ENCODE results near the gene NEB. TPM values are rescaled to one million over a fixed set of nuclear protein-coding genes. Genes with fewer than 3 reads are reported as not detected.

NEB gene
- total RNA-seq, 4 donors from 2014 or later = 0.60 to 7.0 (median 1.4) TPM

DNA sequence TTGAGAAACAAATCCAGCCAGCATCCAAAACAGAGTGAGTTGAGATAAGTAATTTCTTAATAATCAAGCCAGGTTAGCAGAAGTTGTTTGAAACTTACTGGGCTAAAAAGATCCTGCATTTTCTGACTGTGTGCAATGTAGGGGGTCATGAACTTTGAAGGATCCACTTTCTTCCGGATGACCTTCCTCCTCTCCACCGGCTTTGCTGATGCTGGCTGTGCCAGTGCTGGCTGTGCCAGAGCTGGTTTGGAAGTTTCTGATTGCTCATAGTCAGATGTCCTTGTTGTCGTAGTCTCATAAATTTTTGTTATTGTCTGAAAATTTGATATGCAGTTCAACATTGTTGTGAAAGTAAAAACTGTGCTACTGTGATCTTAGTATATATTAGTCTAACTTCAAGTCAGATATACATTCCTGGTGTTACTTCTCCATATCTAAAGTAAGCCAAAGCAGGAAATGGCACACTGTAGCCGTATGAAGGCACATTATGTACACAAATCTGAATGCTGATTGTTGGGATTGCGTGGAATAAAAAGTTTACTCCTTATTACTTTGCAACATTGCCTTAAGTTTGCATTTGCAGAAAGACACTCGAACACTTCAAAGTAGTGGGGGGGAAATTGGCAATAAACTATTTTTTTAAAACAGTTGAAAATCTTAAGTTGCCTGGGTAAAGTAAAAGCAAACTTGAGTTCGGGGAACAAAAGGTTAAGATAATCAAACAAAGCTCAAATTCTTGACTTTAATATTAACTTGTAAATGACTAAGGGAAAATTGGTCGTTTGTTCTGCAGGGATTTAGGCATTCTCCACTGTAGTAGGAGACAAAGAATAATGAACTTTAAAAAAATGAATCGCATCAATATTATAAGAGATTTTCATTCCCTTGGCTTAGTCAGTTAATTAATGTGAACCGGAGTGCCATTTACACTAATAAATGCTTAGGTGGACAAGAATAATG lies 6.4 kb downstream of the NEB start:
- whole genome bisulfite sequencing, 2 donors (ENCODE audit: low coverage in 1 of 2) = 59 to 62% methylated on average over 10 of the region's 10 CpGs
- in situ Hi-C loops (cut with MboI; ENCODE audit: low pct_ligation_motif_present in 1 of 4, low pct_unique_long_range_greater_than_20kb in 1 of 4, low sequenced_read_pairs in 3 of 4) (no loop called here), intact Hi-C loops (cut with DNase I; ENCODE audit: low total_unique reads) (no loop called here)
- DNase-seq = no peak
- Histone ChIP-seq H3K27me3 (no peaks in the 10 kb centered on the region), H3K9me3 (no peaks in the 10 kb centered on the region), H3K27ac (no peak overlapping the region), H3K4me3 (no peak overlapping the region), H3K36me3 (no peaks in the 10 kb centered on the region), H3K4me1 (no peaks in the 10 kb centered on the region)
- TF ChIP-seq EP300 (IDR thresholded peaks at IDR 0.05; ENCODE audit: low read depth) = no peak
- TF ChIP-seq, protein P1, sequence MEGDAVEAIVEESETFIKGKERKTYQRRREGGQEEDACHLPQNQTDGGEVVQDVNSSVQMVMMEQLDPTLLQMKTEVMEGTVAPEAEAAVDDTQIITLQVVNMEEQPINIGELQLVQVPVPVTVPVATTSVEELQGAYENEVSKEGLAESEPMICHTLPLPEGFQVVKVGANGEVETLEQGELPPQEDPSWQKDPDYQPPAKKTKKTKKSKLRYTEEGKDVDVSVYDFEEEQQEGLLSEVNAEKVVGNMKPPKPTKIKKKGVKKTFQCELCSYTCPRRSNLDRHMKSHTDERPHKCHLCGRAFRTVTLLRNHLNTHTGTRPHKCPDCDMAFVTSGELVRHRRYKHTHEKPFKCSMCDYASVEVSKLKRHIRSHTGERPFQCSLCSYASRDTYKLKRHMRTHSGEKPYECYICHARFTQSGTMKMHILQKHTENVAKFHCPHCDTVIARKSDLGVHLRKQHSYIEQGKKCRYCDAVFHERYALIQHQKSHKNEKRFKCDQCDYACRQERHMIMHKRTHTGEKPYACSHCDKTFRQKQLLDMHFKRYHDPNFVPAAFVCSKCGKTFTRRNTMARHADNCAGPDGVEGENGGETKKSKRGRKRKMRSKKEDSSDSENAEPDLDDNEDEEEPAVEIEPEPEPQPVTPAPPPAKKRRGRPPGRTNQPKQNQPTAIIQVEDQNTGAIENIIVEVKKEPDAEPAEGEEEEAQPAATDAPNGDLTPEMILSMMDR (IDR thresholded peaks at IDR 0.05) = no peak
- TF ChIP-seq POLR2AphosphoS5 (IDR thresholded peaks at IDR 0.05) = no peak
- no peak for TF ChIP-seq POLR2A (IDR thresholded peaks at IDR 0.05)

DNA sequence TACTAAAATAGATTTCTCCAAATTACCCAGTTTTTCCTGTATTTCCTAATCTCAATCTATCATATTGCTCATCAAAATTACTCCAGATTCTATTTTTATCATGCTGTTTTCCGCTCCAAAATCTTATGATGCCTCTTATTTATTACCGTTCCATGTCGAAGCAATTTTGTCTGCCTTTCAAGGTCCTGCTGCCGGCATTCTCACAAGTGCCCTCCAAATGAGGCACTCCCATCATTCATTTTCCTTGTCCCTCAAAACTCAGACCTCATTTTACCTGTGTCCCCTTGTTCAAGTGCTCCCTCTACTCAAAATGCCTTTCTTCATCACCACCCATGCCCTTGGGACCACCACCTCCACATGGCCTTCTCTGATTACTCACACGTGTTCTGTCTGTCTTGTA lies 13.1 kb downstream of the NEB start:
- WGBS, 2 donors (ENCODE audit: low coverage in 1 of 2) = 85 to 91% methylated on average over 5 of the region's 5 CpGs
- TF ChIP-seq, protein P1 (IDR thresholded peaks at IDR 0.05) = no peak
- TF ChIP-seq POLR2A (IDR thresholded peaks at IDR 0.05) (no peak), POLR2AphosphoS5 (IDR thresholded peaks at IDR 0.05) (no peak), EP300 (IDR thresholded peaks at IDR 0.05; ENCODE audit: low read depth) (no peak)
- no peak for DNase-seq
- no peaks in the 10 kb centered on the region for H3K4me1 ChIP-seq
- no peak overlapping the region for H3K4me3 ChIP-seq
- in situ Hi-C loops (cut with MboI; ENCODE audit: low pct_ligation_motif_present in 1 of 4, low pct_unique_long_range_greater_than_20kb in 1 of 4, low sequenced_read_pairs in 3 of 4) (no loop called here), intact Hi-C loops (cut with DNase I; ENCODE audit: low total_unique reads) (no loop called here)
- H3K27ac ChIP-seq = no peak overlapping the region
- H3K27me3 ChIP-seq = no peaks in the 10 kb centered on the region
- H3K36me3 ChIP-seq = no peaks in the 10 kb centered on the region
- no peaks in the 10 kb centered on the region for H3K9me3 ChIP-seq

DNA sequence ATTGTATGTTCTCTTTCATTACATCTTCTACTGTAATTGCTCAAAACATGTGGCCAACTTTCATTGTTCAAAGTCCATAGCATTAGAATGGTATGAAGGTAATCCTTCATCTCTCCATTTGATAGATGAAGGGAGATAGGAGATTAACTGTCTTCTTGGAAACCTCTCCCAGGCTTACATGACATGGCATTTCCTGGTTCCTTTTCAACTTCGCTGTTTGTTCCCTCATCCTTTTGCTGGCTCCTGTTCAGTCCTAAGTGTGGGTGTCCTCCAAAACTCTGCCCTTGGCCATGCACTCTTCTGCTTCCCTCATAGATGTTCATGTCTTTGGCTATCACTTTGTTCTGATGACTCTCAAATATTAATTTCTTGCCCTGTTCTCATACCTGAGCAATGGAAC lies 13.8 kb downstream of the NEB start:
- 58 to 77% methylated on average over 1 of the region's 1 CpG for WGBS, 2 donors (ENCODE audit: low coverage in 1 of 2)
- intact Hi-C loops (cut with DNase I; ENCODE audit: low total_unique reads) = no loop called here
- H3K4me3 ChIP-seq = no peak overlapping the region
- no peak for DNase-seq
- TF ChIP-seq POLR2A (IDR thresholded peaks at IDR 0.05) = no peak
- no peak for TF ChIP-seq EP300 (IDR thresholded peaks at IDR 0.05; ENCODE audit: low read depth)
- TF ChIP-seq, protein P1 (IDR thresholded peaks at IDR 0.05) = no peak
- TF ChIP-seq POLR2AphosphoS5 (IDR thresholded peaks at IDR 0.05) = no peak
- no peaks in the 10 kb centered on the region for H3K9me3 ChIP-seq
- in situ Hi-C loops (cut with MboI; ENCODE audit: low pct_ligation_motif_present in 1 of 4, low pct_unique_long_range_greater_than_20kb in 1 of 4, low sequenced_read_pairs in 3 of 4) = no loop called here
- H3K27me3 ChIP-seq = no peaks in the 10 kb centered on the region
- H3K4me1 ChIP-seq = no peaks in the 10 kb centered on the region
- H3K27ac ChIP-seq = no peak overlapping the region
- H3K36me3 ChIP-seq = no peaks in the 10 kb centered on the region

DNA sequence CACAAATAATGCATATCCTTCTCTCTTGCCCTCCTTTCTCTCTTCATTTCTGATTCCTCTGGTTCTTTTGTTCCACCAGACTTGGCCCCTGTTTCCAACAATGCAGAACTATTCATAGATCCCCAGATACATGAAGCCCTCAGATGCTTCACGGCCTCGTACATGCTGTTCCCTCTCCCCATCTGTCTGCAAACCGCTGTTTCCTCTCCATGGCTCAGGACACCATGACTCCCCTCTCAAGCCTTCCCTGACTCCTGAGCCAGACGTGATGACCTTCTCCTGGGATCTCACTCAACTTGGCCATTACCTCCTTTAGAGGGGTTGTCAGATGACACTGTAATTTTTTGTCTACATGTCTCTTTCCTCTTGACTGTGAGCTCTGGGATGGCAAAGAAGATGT lies 15.5 kb downstream of the NEB start:
- Histone ChIP-seq H3K27me3 (no peaks in the 10 kb centered on the region), H3K36me3 (no peaks in the 10 kb centered on the region), H3K4me1 (no peaks in the 10 kb centered on the region), H3K4me3 (no peak overlapping the region), H3K27ac (no peak overlapping the region), H3K9me3 (no peaks in the 10 kb centered on the region)
- intact Hi-C loops (cut with DNase I; ENCODE audit: low total_unique reads) (no loop called here), in situ Hi-C loops (cut with MboI; ENCODE audit: low pct_ligation_motif_present in 1 of 4, low pct_unique_long_range_greater_than_20kb in 1 of 4, low sequenced_read_pairs in 3 of 4) (no loop called here)
- 72 to 88% methylated on average over 4 of the region's 4 CpGs for WGBS, 2 donors (ENCODE audit: low coverage in 1 of 2)
- no peak for TF ChIP-seq POLR2A (IDR thresholded peaks at IDR 0.05)
- no peak for TF ChIP-seq POLR2AphosphoS5 (IDR thresholded peaks at IDR 0.05)
- TF ChIP-seq EP300 (IDR thresholded peaks at IDR 0.05; ENCODE audit: low read depth) = no peak
- TF ChIP-seq, protein P1 (IDR thresholded peaks at IDR 0.05) = no peak
- no peak for DNase-seq

Data from transverse colon (tissue), 4 donors.